Subcutaneous adipose tissue (tissue), 4 donors: ENCODE measurements around the gene MALSU1. TPM values are rescaled to one million over a fixed set of nuclear protein-coding genes. Genes with fewer than 3 reads are reported as not detected.

Source experiments
- total RNA-seq, 4 donors: library from RNA; depleted of rRNA; stranded (reverse); fragments of >200 nt; gene quantifications; one replicate each; pipeline ENCODE4 v1.1.0, GENCODE V29; 2016
- TF ChIP-seq, protein P1 (sequence below): fragments of 450-650 bp; IDR thresholded peaks from one replicate; pipeline ENCODE4 v1.5.1; 2016; ENCODE audit warnings: low read depth, mild to moderate bottlenecking, control low read depth, antibody characterized with exemption, moderate library complexity

The MALSU1 gene
- total RNA-seq, 4 donors from 2014 or later: 37.6 to 52.7 (median 47.8) TPM

DNA sequence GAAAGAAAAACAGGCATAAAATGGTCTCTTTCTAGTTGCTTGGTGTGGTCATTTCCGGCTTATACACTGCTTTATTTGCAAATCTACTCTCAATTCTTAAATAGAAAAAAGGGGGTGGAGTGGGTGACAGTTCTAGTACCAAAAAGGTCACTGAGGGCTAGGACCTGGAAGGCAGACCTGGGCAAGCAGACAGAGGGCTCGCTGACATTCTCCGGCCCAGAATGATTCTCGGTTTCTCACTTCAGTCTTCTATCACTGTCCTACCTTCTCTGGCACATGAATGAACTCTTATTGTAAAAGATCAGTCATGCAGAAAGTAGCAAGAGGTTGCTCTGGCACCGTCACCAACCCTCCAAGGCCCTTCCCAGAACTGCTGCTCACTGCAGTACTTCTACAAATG, 54.0 kb downstream of the MALSU1 start:
- TF ChIP-seq, protein P1, sequence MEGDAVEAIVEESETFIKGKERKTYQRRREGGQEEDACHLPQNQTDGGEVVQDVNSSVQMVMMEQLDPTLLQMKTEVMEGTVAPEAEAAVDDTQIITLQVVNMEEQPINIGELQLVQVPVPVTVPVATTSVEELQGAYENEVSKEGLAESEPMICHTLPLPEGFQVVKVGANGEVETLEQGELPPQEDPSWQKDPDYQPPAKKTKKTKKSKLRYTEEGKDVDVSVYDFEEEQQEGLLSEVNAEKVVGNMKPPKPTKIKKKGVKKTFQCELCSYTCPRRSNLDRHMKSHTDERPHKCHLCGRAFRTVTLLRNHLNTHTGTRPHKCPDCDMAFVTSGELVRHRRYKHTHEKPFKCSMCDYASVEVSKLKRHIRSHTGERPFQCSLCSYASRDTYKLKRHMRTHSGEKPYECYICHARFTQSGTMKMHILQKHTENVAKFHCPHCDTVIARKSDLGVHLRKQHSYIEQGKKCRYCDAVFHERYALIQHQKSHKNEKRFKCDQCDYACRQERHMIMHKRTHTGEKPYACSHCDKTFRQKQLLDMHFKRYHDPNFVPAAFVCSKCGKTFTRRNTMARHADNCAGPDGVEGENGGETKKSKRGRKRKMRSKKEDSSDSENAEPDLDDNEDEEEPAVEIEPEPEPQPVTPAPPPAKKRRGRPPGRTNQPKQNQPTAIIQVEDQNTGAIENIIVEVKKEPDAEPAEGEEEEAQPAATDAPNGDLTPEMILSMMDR: no peak

DNA sequence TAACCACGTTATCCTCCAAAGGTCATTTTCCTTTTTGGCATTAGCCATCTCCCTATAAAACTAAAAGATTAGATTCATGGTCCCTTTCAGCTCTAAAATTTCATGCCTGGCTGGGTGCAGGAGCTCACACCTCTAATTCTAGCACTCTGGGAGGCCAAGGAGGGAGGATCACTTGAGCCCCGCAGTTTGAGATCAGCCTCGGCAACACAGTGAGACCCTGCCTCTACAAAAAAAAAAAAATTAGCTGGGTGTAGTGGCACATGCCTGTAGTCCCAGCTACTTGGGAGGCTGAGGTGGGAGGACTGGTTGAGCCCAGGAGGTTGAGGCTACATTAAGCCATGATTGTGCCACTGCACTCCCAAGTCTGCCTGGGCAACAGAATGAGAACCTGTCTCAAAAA, 57.0 kb downstream of the MALSU1 start:
- TF ChIP-seq, protein P1: no peak

DNA sequence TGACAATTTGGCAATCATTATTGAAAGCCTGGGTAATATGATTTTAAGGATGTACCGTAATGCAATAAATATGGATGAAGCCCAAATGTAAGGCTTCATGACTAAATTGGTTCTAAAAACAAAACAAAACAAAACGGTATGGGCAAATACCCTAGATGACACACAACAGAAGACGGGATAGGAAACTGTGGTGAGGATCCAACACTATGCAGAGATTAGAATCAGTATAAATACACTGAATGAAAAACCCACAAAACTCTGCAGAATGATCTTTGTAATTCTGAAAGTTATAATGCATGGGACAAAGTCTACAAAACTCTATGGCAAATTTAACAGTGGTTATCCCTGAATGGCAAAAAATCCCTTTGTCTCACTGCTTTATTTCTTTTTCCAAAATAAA, 57.6 kb downstream of the MALSU1 start:
- TF ChIP-seq, protein P1: no peak

DNA sequence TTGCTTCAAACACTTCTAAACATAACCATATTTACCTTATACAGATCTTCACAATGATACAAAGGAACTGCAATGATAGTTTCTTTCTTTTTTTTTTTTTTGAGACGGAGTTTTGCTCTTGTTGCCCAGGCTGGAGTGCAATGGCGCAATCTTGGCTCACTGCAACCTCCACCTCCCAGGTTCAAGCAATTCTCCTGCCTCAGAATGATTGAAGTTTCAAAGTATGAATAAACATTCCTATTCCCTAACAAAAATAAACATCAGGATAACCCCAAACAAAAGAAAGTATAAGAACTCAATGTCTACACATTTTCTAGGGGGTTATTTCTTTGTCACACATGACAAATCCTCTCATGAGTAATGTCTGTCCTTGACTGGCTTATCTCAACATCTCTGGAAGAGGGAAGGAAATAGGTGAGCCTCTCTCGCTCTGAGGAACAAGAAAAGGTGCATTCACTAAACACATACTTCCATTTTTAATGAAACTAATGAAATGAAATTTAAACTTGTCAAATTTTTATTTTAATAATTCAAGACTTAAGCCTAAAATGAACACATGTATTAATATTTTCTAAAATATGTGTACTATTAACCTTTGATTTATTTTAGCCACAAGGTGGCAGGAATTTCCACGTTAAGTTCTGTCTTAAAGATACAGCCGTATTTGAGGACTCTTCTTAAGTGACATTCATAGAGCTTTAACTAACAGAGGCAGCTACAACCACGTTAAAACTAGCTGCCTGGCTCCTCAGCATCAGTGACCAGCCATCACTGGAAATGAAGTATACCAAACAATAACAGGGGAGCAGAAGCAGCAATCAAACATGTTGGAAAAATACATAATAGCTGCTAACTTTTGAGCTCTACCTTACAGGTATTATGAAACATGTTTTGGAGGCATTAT, 58.3 kb downstream of the MALSU1 start:
- TF ChIP-seq, protein P1: no peak

DNA sequence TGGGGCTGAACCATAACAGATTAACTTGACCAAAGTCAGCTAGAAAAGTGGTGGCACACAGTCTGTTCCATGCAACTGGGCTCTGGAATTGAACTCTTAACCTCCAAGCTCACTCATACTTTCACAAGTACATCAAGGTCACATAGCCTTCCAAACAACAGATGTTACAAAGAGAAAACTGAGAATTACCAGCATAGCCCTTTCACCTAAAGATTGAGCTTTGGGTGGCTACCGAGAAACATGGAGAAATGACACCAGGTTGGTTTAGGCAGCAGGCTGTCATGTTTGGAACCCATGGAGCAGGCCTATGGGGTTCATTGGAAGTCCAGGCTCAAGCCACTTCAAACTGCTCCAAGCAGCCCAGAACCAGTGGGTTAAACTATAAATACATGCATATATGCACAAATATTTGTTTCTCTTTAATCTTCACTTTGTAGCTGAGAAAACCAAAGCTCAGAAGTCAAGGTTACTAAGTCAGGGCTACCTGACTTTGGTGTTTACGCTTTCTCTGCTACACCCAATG, 59.1 kb downstream of the MALSU1 start:
- TF ChIP-seq, protein P1: no peak

Other genes starting within 250 kb of the MALSU1 start
- gene KLHL7, start 193.6 kb upstream of the MALSU1 start, total RNA-seq: 10 to 100 TPM; 22.9 to 31.5 (median 27.8) TPM
- 10 to 100 TPM; 27.7 to 42.8 (median 31.3) TPM for gene NUP42, start 117.3 kb upstream of the MALSU1 start, total RNA-seq
- 100 to 1,000 TPM in 3 of 4 donors, 10 to 100 TPM in 1; 62.0 to 803 (median 261) TPM for gene GPNMB, start 52.6 kb upstream of the MALSU1 start, total RNA-seq
- gene IGF2BP3, start 171.2 kb downstream of the MALSU1 start, total RNA-seq: 1 to 10 TPM in 3 of 4 donors, under 1 TPM in 1; 0.94 to 3.6 (median 1.8) TPM
- 10 to 100 TPM; 42.7 to 91.3 (median 50.2) TPM for gene TRA2A, start 232.6 kb downstream of the MALSU1 start, total RNA-seq